GM18517 (cell line): ENCODE measurements around the gene HECA.
"Not testable (repeated sequence)": the region's sequence is repeated elsewhere in the genome, so short reads cannot be mapped to it uniquely, and the experiment has no call there.

Source experiments
- ATAC-seq: cut with Tn5 transposase; IDR thresholded peaks from one replicate; pipeline ENCODE4 v1.9.1; 2021; ENCODE audit warnings: mild to moderate bottlenecking, moderate library complexity; ENCODE audit not compliant: unreplicated experiment

HECA gene

GRCh38 chr6:139135578-139136545 lies 982 bp downstream of the HECA start:
- peak; percentile 34 for ATAC-seq

GRCh38 chr6:139137706-139138105 lies 2.8 kb downstream of the HECA start:
- no peak for ATAC-seq

GRCh38 chr6:139140854-139141253 lies 6.0 kb downstream of the HECA start:
- ATAC-seq, result not testable (repeated sequence)

GRCh38 chr6:139142262-139142661 lies 7.4 kb downstream of the HECA start:
- ATAC-seq, result no peak

- ATAC-seq, result no peak
Measured at GRCh38 chr6:139143111-139143510, 8.2 kb downstream of the HECA start.

GRCh38 chr6:139144490-139145085 lies 9.7 kb downstream of the HECA start:
- ATAC-seq, result no peak

GRCh38 chr6:139145661-139146060 lies 10.8 kb downstream of the HECA start:
- ATAC-seq, result no peak

- ATAC-seq, result no peak
Measured at GRCh38 chr6:139146317-139146726, 11.4 kb downstream of the HECA start.

- ATAC-seq, result no peak
Measured at GRCh38 chr6:139147628-139148027, 12.7 kb downstream of the HECA start.

- no peak for ATAC-seq
Measured at GRCh38 chr6:139148557-139149235, 13.8 kb downstream of the HECA start.

GRCh38 chr6:139149383-139149782 lies 14.5 kb downstream of the HECA start:
- ATAC-seq, result no peak

- ATAC-seq, result no peak
Measured at GRCh38 chr6:139150920-139151319, 16.0 kb downstream of the HECA start.

- no peak for ATAC-seq
Measured at GRCh38 chr6:139151425-139152087, 16.7 kb downstream of the HECA start.

GRCh38 chr6:139152088-139152891 lies 17.4 kb downstream of the HECA start:
- no peak for ATAC-seq

GRCh38 chr6:139152892-139153271 lies 18.0 kb downstream of the HECA start:
- no peak for ATAC-seq

GRCh38 chr6:139153855-139154254 lies 19.0 kb downstream of the HECA start:
- no peak for ATAC-seq

- ATAC-seq, result no peak
Measured at GRCh38 chr6:139154881-139155547, 20.1 kb downstream of the HECA start.

- no peak for ATAC-seq
Measured at GRCh38 chr6:139156102-139156501, 21.2 kb downstream of the HECA start.

GRCh38 chr6:139156551-139156950 lies 21.7 kb downstream of the HECA start:
- ATAC-seq, result no peak

GRCh38 chr6:139157086-139157485 lies 22.2 kb downstream of the HECA start:
- ATAC-seq, result not testable (repeated sequence)
